GM12878 (cell line): ENCODE measurements around the gene TIGD1. TPM values are rescaled to one million over a fixed set of nuclear protein-coding genes. Genes with fewer than 3 reads are reported as not detected.

Experiments used
- ATAC-seq: fragments of 200-7000 bp; cut with Tn5 transposase; 3 replicates; pipeline ENCODE4 v1.9.1; 2020; ENCODE audit warnings: mild to moderate bottlenecking, moderate library complexity
- BruUV-seq: library from RNA; stranded (reverse); fragments of 400-500 nt; replicated peaks from 2 replicates; lab custom pipeline; 2021; lab: Mats Ljungman, UMichigan
- CTCF ChIA-PET: fragments of 300-600 bp; sonication (Branson Sonifier 250); formaldehyde crosslinking; extraction: SDS; loops from one replicate; lab custom pipeline; 2021; ENCODE audit warnings: inconsistent platforms; lab: Yijun Ruan, JAX
- POLR2A ChIA-PET: fragments of 350-600 bp; formaldehyde crosslinking; extraction: SDS; loops from one replicate; lab custom pipeline; 2021; ENCODE audit warnings: inconsistent platforms; lab: Charles Lee
- RAD21 ChIA-PET: fragments of 300-600 bp; sonication (Branson Sonifier 250); formaldehyde crosslinking; loops from one replicate; lab custom pipeline; 2023; ENCODE audit warnings: antibody characterized with exemption; ENCODE audit not compliant: unreplicated experiment; lab: Charles Lee
- SMC1A ChIA-PET: fragments of 300-600 bp; sonication (Branson Sonifier 250); formaldehyde crosslinking; loops from one replicate; lab custom pipeline; 2023; ENCODE audit not compliant: unreplicated experiment, uncharacterized antibody; lab: Charles Lee
- DNase-seq: peaks from one replicate; pipeline ENCODE4 v3.0.0-alpha.2; 2011; ENCODE audit warnings: low read depth, low spot score
- FAIRE-seq: peaks from 3 replicates; lab custom pipeline; 2011; peaks lifted over from hg19 to GRCh38; lab: Jason Lieb, UNC
- H2AFZ ChIP-seq: 2 replicates; pipeline ENCODE4 v1.6.0; 2011; ENCODE audit warnings: low read depth, low read length, control low read depth; ENCODE audit not compliant: control insufficient read depth
- H3K27ac ChIP-seq: 2 replicates; pipeline ENCODE4 v1.5.1; 2011; ENCODE audit warnings: control low read depth; ENCODE audit not compliant: control insufficient read depth, insufficient read depth
- H3K27me3 ChIP-seq, 2 experiments: replicated peaks in 1 of 2; 2 replicates each; pipeline versions ENCODE4 v1.6.0 to v1.6.1; 2011; ENCODE audit warnings: low read length in 1 of 2; ENCODE audit not compliant: control insufficient read depth in 2 of 2, insufficient read depth in 2 of 2
- H3K36me3 ChIP-seq, 2 experiments: 2 replicates each; pipeline ENCODE4 v1.5.1; 2011; ENCODE audit warnings: low read length in 1 of 2; ENCODE audit not compliant: control insufficient read depth in 2 of 2, insufficient read depth in 2 of 2
- H3K4me1 ChIP-seq: 2 replicates; pipeline ENCODE4 v1.6.1; 2011; ENCODE audit warnings: mild to moderate bottlenecking, low read length, moderate library complexity, mixed read lengths; ENCODE audit not compliant: control insufficient read depth, insufficient read depth
- H3K4me2 ChIP-seq: 2 replicates; pipeline ENCODE4 v1.6.0; 2011; ENCODE audit warnings: control low read depth; ENCODE audit not compliant: control insufficient read depth, insufficient read depth
- H3K4me3 ChIP-seq: fragments of 200-600 bp; sonication (generic); 2 replicates; pipeline ENCODE4 v1.5.1; 2016
- H3K79me2 ChIP-seq: 2 replicates; pipeline ENCODE4 v1.6.0; 2011; ENCODE audit warnings: low read length; ENCODE audit not compliant: control insufficient read depth, insufficient read depth
- H3K9ac ChIP-seq: 2 replicates; pipeline ENCODE4 v1.8.0; 2011; ENCODE audit warnings: low read length, control low read depth, mixed read lengths; ENCODE audit not compliant: control insufficient read depth, insufficient read depth
- H3K9me3 ChIP-seq: replicated peaks from 3 replicates; pipeline ENCODE4 v1.5.1; 2011; ENCODE audit warnings: mild to moderate bottlenecking, low read length; ENCODE audit not compliant: control insufficient read depth, insufficient read depth
- H4K20me1 ChIP-seq: 2 replicates; pipeline ENCODE4 v1.6.0; 2011; ENCODE audit not compliant: control insufficient read depth, insufficient read depth
- E4F1 ChIP-seq: fragments of 450-650 bp; IDR thresholded peaks from 2 replicates; pipeline ENCODE4 v1.6.1; 2018; ENCODE audit warnings: borderline replicate concordance, mild to moderate bottlenecking; ENCODE audit not compliant: partially characterized antibody
- HDAC2 ChIP-seq: fragments of 200-600 bp; sonication (generic); IDR thresholded peaks from 2 replicates; pipeline ENCODE4 v1.6.1; 2017
- NRF1 ChIP-seq: conservative IDR thresholded peaks from 2 replicates; pipeline ENCODE4 v1.6.1; 2011; ENCODE audit warnings: mild to moderate bottlenecking, low read depth, low read length, improper control_type of control experiment
- SMAD5 ChIP-seq: IDR thresholded peaks from 2 replicates; pipeline ENCODE4 v1.6.1; 2016; ENCODE audit warnings: antibody characterized with exemption, low read depth
- USF2 ChIP-seq: IDR thresholded peaks from 2 replicates; pipeline ENCODE4 v1.6.1; 2011; ENCODE audit warnings: low read depth, low read length, improper control_type of control experiment, borderline replicate concordance
- YY1 ChIP-seq: IDR thresholded peaks from 2 replicates; pipeline ENCODE4 v1.6.1; 2011; ENCODE audit warnings: low read depth, mild to moderate bottlenecking, low read length
- ZZZ3 ChIP-seq: IDR thresholded peaks from 2 replicates; pipeline ENCODE4 v1.6.1; 2011; ENCODE audit warnings: low read depth; ENCODE audit not compliant: control insufficient read depth, insufficient read length
- WGBS: methylation state at CpG from one replicate; pipeline ENCODE4 v1.1.6; 2016; ENCODE audit warnings: low lambda C conversion rate; ENCODE audit not compliant: insufficient replicate concordance, insufficient coverage; ENCODE audit errors: missing lambda C conversion rate; 5-methylcytosine and 5-hydroxymethylcytosine counted together
- in situ Hi-C: fragments of 300-500 bp; cut with MboI; formaldehyde crosslinking; loops from 9 replicates; pipeline ENCODE4 v1.14.3; 2018; ENCODE audit warnings: mixed read lengths
- intact Hi-C: fragments of 100-400 bp; cut with micrococcal nuclease; formaldehyde crosslinking; loops from one replicate; pipeline ENCODE4 v1.14.2; 2022; ENCODE audit not compliant: unreplicated experiment
- polyA plus RNA-seq, 11 experiments: library from polyadenylated mRNA; depleted of rRNA in 4 of 11; unstranded in 6 of 11; stranded (reverse) in 5 of 11; fragments of >200 nt; fragmentation: Nextera tagmentation in 4 of 11; fragmentation: Illumina TruSeq in 1 of 11; extraction: Ambion mirVana in 4 of 11; extraction: Trizol in 1 of 11; gene quantifications; 1 replicate in 1 of 11; 2 replicates in 10 of 11; pipeline versions ENCODE4 v1.2.1 to v1.2.3, GENCODE V29; 2011 to 2016; ENCODE audit warnings: inconsistent platforms in 2 of 11, missing spikeins in 2 of 11, low read depth in 1 of 11
- total RNA-seq, 4 experiments: library from RNA; depleted of rRNA in 3 of 4; stranded (reverse); fragments of >200 nt in 3 of 4; fragmentation: Illumina TruSeq in 1 of 4; extraction: Trizol in 1 of 4; gene quantifications; 2 replicates each; pipeline versions ENCODE4 v1.2.1 to v1.2.3, GENCODE V29; 2013 to 2021

The TIGD1 gene
- total and polyA plus RNA-seq, 10 of the 15 experiments (the other 5 are each of a cell fraction or from before 2014, with no cell fraction given), result 1.4 to 8.4 (median 5.6) TPM

GRCh38 chr2:232512602-232513001 is 37.8 kb downstream of the TIGD1 start (continued):
- TF ChIP-seq USF2 (no peak), YY1 (no peak)

GRCh38 chr2:232511336-232511890 is 38.9 kb downstream of the TIGD1 start:
- SMC1A ChIA-PET, result interaction anchor here (1.3 kb wide), 1 partner anchor 48 kb away, joined by 3 read pairs; no protein-coding TSS in a partner anchor
- RAD21 ChIA-PET, result no interaction called here
- Histone ChIP-seq H2AFZ (no peak overlapping the region), H3K9me3 (no peaks in the 10 kb centered on the region), H3K4me1 (no peaks in the 10 kb centered on the region), H3K79me2 (no peaks in the 10 kb centered on the region), H4K20me1 (no peaks in the 10 kb centered on the region), H3K27ac (no peak overlapping the region), H3K4me3 (no peak overlapping the region), H3K27me3 (no peaks in the 10 kb centered on the region; a peak in 2 of 4 replicates), H3K4me2 (no peak overlapping the region), H3K9ac (no peak overlapping the region), H3K36me3 (no peaks in the 10 kb centered on the region)
- in situ Hi-C loops (no loop called here), intact Hi-C loops (no loop called here)
- ATAC-seq (no peak), FAIRE-seq (no peak), DNase-seq (no peak)
- CTCF ChIA-PET, result no interaction called here
- POLR2A ChIA-PET, result interaction anchor here (0.6 kb wide), 1 partner anchor 89 kb away, joined by 6 read pairs; no protein-coding TSS in a partner anchor
- BruUV-seq, result no TSS peak
- TF ChIP-seq SMAD5, result no peak
- TF ChIP-seq ZZZ3, result no peak
- no peak for TF ChIP-seq USF2
- no peak for TF ChIP-seq NRF1
- no peak for TF ChIP-seq E4F1
- TF ChIP-seq HDAC2, result no peak
- WGBS, result 20% methylated on average over 11 of the region's 11 CpGs
